GM10266 (cell line): Measurements from ENCODE around the gene CALHM4.
"Not testable (repeated sequence)": the region's sequence is repeated elsewhere in the genome, so short reads cannot be mapped to it uniquely, and the experiment has no call there.

ENCODE experiments used
- DNase-seq: peaks from one replicate; pipeline ENCODE4 v3.0.0; 2012; ENCODE audit errors: extremely low spot score
- CTCF ChIP-seq: IDR thresholded peaks from 2 replicates; pipeline ENCODE4 v1.5.1; 2012; ENCODE audit warnings: mild to moderate bottlenecking, low read depth; ENCODE audit not compliant: control insufficient read depth, insufficient read depth; ENCODE audit errors: missing control alignments

CALHM4 gene

GRCh38 chr6:116596815-116597214 is 43.3 kb downstream of the CALHM4 start:
- DNase-seq = no peak
- TF ChIP-seq CTCF = no peak

- not testable (repeated sequence) for DNase-seq
These were observed 50.4 kb downstream of the CALHM4 start for GRCh38 chr6:116603916-116604315.

- not testable (repeated sequence) for DNase-seq
These were observed 51.3 kb downstream of the CALHM4 start for GRCh38 chr6:116604868-116605267.

GRCh38 chr6:116605935-116606334 is 52.4 kb downstream of the CALHM4 start:
- no peak for DNase-seq

More at GRCh38 chr6:116605935-116606334, 52.4 kb downstream of the CALHM4 start:
- no peak for TF ChIP-seq CTCF
